ENCODE data around the gene CBLN3.

- TF ChIP-seq, protein P1, sequence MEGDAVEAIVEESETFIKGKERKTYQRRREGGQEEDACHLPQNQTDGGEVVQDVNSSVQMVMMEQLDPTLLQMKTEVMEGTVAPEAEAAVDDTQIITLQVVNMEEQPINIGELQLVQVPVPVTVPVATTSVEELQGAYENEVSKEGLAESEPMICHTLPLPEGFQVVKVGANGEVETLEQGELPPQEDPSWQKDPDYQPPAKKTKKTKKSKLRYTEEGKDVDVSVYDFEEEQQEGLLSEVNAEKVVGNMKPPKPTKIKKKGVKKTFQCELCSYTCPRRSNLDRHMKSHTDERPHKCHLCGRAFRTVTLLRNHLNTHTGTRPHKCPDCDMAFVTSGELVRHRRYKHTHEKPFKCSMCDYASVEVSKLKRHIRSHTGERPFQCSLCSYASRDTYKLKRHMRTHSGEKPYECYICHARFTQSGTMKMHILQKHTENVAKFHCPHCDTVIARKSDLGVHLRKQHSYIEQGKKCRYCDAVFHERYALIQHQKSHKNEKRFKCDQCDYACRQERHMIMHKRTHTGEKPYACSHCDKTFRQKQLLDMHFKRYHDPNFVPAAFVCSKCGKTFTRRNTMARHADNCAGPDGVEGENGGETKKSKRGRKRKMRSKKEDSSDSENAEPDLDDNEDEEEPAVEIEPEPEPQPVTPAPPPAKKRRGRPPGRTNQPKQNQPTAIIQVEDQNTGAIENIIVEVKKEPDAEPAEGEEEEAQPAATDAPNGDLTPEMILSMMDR (IDR thresholded peaks at IDR 0.05 in 4 of 5, conservative IDR thresholded peaks at IDR 0.05 in 1 of 5), result no peak
- no peak for TF ChIP-seq POLR2A (IDR thresholded peaks at IDR 0.05)
Measured at GRCh38 chr14:24382064-24382371, 47.5 kb downstream of the CBLN3 start.

Data from gastrocnemius medialis (tissue), 4 donors.